ENCODE data around the gene HIVEP3. TPM values are rescaled to one million over a fixed set of nuclear protein-coding genes. Genes with fewer than 3 reads are reported as not detected.

HIVEP3 gene
- total RNA-seq, 3 donors from 2014 or later = 4.9 to 6.5 (median 6.1) TPM

DNA sequence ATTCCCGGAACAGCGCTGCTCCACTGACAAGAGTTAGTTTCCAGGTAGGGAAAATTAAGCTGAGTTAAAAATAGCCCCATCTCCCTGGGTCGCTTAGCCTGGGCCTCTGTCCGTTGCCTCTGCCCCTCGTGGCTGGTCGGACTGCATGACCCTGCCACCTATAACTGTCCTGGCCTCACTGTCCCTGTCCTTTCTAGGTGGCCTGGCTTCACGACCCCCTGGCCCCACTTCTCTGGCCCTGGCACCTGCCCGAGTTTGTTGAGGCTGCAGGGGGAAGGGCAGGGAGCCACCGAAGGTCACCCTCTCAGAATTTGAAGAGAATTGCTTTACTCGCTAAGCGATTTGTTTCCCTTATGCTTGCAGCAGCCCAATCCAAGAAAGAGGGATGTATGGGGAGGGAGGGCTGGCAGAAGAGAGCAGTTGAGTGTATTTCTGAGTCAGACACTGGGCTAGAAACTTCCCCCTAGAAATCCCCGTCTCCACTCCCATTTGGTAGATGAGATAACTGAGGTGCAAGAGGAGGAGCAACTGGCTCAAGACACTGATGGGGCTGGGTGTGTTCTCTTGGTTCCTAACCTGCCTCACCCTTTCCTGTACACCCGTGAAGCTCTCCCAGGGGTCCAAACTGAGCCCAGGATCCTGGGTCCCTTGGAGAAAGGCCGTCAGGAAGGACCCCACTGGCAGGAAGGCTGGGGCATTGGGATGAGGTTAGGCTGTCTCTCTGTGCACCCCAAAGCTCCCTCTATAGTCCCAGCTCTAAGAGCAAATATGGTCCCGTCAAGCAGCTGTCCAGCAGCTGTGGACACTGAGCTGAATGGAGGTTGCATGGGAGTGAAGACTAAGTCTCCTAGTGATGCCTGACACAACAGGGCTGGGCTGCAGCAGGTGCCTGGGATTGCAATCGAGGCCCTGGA, 431.3 kb downstream of the HIVEP3 start:
- H3K36me3 ChIP-seq (ENCODE audit: low read depth) = no peaks in the 10 kb centered on the region
- peak in 2 of 3 donors; percentile 20 to 36 for DNase-seq
- no peak for ATAC-seq
- no peaks in the 10 kb centered on the region for H3K9me3 ChIP-seq
- TF ChIP-seq, protein P1, sequence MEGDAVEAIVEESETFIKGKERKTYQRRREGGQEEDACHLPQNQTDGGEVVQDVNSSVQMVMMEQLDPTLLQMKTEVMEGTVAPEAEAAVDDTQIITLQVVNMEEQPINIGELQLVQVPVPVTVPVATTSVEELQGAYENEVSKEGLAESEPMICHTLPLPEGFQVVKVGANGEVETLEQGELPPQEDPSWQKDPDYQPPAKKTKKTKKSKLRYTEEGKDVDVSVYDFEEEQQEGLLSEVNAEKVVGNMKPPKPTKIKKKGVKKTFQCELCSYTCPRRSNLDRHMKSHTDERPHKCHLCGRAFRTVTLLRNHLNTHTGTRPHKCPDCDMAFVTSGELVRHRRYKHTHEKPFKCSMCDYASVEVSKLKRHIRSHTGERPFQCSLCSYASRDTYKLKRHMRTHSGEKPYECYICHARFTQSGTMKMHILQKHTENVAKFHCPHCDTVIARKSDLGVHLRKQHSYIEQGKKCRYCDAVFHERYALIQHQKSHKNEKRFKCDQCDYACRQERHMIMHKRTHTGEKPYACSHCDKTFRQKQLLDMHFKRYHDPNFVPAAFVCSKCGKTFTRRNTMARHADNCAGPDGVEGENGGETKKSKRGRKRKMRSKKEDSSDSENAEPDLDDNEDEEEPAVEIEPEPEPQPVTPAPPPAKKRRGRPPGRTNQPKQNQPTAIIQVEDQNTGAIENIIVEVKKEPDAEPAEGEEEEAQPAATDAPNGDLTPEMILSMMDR (IDR thresholded peaks at IDR 0.05) = no peak
- no peak overlapping the region for H3K4me3 ChIP-seq
- H3K4me1 ChIP-seq (ENCODE audit: low read depth) = peaks cover 23% of the 10 kb centered on the region
- intact Hi-C loops (cut with DNase I, micrococcal nuclease) = no loop called here

DNA sequence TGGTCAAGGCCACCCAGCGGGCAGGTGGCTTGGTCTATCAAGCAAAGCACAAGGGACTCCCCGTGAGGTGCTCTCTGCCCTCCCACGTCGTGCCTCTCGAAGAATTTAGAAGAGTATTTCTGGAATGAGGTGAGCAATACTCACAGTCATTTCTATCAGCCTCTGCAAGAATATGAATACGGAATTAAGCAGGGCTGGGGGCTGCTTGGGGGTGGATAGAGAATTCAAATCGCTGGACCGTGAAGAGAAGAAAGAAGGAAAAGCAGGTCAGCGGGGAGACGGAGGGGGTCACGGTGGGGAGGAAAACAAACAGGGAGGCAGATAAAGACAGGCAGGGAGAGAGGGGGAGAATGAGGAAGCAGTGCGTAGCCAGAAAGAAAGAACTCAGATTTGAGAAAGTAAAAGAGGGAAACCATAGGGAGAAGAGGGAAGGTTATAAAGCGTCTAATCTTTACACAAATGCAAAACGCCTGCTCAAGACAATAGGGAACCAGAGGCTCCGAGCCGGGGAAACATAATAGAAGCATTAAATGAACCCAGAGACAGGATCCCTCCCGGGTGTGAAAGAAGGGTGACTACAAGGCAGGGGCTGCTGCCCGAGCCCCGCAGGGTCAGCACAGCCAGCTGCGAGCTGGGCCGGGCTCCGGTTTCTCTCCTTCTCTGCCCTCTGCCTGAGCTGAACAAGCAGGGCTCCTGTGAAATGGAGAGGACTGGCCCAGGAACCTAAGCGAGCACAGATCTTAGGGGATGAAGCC, 432.2 kb downstream of the HIVEP3 start:
- TF ChIP-seq, protein P1 (IDR thresholded peaks at IDR 0.05) = no peak
- Histone ChIP-seq H3K36me3 (ENCODE audit: low read depth) (no peaks in the 10 kb centered on the region), H3K4me1 (ENCODE audit: low read depth) (peaks cover 31% of the 10 kb centered on the region), H3K4me3 (no peak overlapping the region), H3K9me3 (no peaks in the 10 kb centered on the region)
- intact Hi-C loops (cut with DNase I, micrococcal nuclease) = no loop called here
- no peak for ATAC-seq
- peak in 2 of 3 donors; percentile 17 to 44 for DNase-seq

DNA sequence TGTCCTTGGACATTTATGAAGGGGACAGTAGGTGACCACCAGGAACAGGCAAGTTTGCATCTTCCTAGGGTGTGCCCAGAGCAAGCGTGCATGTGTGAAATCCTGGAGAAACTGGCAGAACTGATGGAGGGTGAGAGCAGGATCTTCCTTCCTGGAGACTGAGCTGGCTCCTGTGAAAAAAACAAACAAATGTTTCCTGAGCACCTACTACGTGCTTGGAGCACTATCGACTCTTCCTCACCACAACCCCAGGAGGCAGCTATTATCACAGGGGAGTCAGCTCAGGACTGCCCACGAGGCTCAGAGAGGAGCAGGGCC, 432.7 kb downstream of the HIVEP3 start:
- H3K4me3 ChIP-seq = no peak overlapping the region
- intact Hi-C loops (cut with DNase I, micrococcal nuclease) = no loop called here
- DNase-seq (no peak), ATAC-seq (no peak)
- no peaks in the 10 kb centered on the region for H3K36me3 ChIP-seq (ENCODE audit: low read depth)
- peaks cover 31% of the 10 kb centered on the region for H3K4me1 ChIP-seq (ENCODE audit: low read depth)
- TF ChIP-seq, protein P1 (IDR thresholded peaks at IDR 0.05) = no peak
- no peaks in the 10 kb centered on the region for H3K9me3 ChIP-seq

DNA sequence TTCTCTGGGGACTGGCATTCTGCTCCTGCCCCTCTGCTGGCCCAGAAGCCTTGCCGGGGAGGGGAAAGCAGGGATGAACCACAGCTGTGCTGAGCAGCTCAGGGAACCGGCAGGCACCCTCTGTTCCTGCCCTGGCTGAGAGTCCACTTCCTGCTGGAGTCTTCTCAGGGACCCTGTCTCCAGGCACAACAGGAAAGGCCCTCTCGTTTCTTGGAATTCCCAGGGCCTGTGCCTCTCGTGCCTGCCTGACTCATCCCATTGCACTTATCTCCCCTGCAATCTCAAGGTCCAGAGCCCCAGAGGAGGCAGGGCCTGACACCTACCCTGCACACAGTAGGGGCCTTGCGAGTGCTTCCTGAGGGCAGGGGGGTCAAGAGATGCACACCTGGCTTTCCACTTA, 433.1 kb downstream of the HIVEP3 start:
- TF ChIP-seq, protein P1 (IDR thresholded peaks at IDR 0.05) = no peak
- intact Hi-C loops (cut with DNase I, micrococcal nuclease) = no loop called here
- no peak for ATAC-seq
- peak in 2 of 3 donors; percentile 35 to 37 for DNase-seq
- H3K9me3 ChIP-seq = no peaks in the 10 kb centered on the region
- H3K4me3 ChIP-seq = no peak overlapping the region
- H3K36me3 ChIP-seq (ENCODE audit: low read depth) = no peaks in the 10 kb centered on the region
- H3K4me1 ChIP-seq (ENCODE audit: low read depth) = peaks cover 31% of the 10 kb centered on the region

DNA sequence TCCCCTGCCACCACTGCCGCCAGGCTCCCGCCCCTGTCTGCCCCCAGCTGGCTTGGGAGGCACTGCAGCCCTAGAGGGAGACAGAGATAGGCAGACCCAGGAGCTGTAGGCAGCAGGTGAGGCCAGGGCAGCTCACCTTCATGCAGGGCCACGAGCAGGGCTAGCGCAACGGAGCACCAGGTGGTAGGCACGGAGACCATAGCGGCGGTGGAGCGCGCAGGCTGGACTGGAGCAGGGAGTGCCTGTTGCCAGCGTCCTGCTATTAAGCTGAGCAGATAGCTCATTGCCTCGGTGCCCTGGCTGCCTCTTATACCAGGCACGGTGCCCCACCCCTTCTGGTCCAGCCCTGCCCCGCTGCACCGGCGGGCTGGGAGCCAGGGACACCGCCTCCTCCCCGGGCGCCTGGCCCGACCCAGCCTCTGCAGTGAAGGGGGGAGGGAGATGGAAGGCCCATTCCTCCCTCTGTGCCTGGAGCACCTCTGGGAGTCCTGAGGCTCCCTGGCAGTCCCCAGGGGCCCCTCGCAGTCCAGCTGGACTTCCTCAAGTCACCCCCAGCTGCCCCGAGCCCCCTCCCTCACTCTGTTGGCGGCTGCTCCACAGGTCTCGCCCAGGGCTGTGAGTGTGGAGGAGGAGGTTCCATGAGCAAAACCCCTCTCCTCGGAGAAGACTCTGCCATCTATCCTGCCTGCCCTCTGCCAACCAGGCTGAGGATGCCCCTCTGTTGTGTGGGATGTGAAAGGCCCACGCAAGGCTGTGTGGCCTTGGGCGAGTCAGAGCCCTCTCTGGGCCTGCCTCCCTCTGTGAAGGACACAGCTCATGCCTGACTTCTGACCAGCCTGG, 434.1 kb downstream of the HIVEP3 start, which contains the start of gene EDN2:
Gene EDN2, minus strand, starts transcription at position 282 of the 840 bp plus-strand sequence. Its CDS starts 82 bp downstream, at position 200.
- Histone ChIP-seq H3K4me3 (no peak within 1 kb of the TSS), H3K36me3 (ENCODE audit: low read depth) (no peaks in the 10 kb centered on the region), H3K9me3 (no peaks in the 10 kb centered on the region), H3K4me1 (ENCODE audit: low read depth) (peaks cover 31% of the 10 kb centered on the region)
- DNase-seq (peak; percentile 87 to 93 (median 87)), ATAC-seq (peak; percentile 91)
- intact Hi-C loops (cut with DNase I, micrococcal nuclease) = no loop called here
- TF ChIP-seq, protein P1 (IDR thresholded peaks at IDR 0.05) = peak; percentile 23

All from mucosa of descending colon (tissue), 3 donors.